Mucosa of stomach (tissue), 1 donor: ENCODE results near the gene MED26.
A peak's percentile ranks its signal among the peaks of the same experiment; 100 is the strongest.
"Not testable (repeated sequence)": the region's sequence is repeated elsewhere in the genome, so short reads cannot be mapped to it uniquely, and the experiment has no call there.

Source experiments
- H3K27me3 ChIP-seq: one replicate; pipeline ENCODE4 v1.7.0; 2013; ENCODE audit warnings: mild to moderate bottlenecking, low read length; ENCODE audit not compliant: control insufficient read depth, insufficient read depth
- H3K36me3 ChIP-seq: one replicate; pipeline ENCODE4 v1.7.0; 2013; ENCODE audit warnings: low read length; ENCODE audit not compliant: control insufficient read depth, insufficient read depth
- H3K4me1 ChIP-seq: one replicate; pipeline ENCODE4 v1.7.0; 2013; ENCODE audit warnings: mild to moderate bottlenecking, low read length; ENCODE audit not compliant: control insufficient read depth, insufficient read depth
- H3K4me3 ChIP-seq: one replicate; pipeline ENCODE4 v1.7.0; 2013; ENCODE audit warnings: low read length
- H3K9ac ChIP-seq: one replicate; pipeline ENCODE4 v1.7.0; 2013; ENCODE audit warnings: mild to moderate bottlenecking, low read length, moderate library complexity
- H3K9me3 ChIP-seq: one replicate; pipeline ENCODE4 v1.7.0; 2013; ENCODE audit warnings: mild to moderate bottlenecking, low read length, moderate library complexity; ENCODE audit not compliant: control insufficient read depth
- donor health status: Pancreatic carcinoma.

Gene MED26

GRCh38 chr19:16628183-16628983 is at the start of gene MED26:
Gene MED26 (minus strand): TSS chr19:16628204. CDS start chr19:16627943, 261 bp downstream.
- Histone ChIP-seq H3K36me3 (no peaks in the 10 kb centered on the region), H3K4me3 (peak within 1 kb of the TSS; percentile 73), H3K4me1 (peaks cover 13% of the 10 kb centered on the region), H3K9me3 (no peaks in the 10 kb centered on the region), H3K9ac (peak within 1 kb of the TSS; percentile 90), H3K27me3 (no peaks in the 10 kb centered on the region)

GRCh38 chr19:16677055-16677454 is 49.1 kb upstream of the MED26 start:
- no peaks in the 10 kb centered on the region for H3K27me3 ChIP-seq
- H3K4me1 ChIP-seq: no peaks in the 10 kb centered on the region
- H3K9ac ChIP-seq: no peak overlapping the region
- no peaks in the 10 kb centered on the region for H3K9me3 ChIP-seq
- no peaks in the 10 kb centered on the region for H3K36me3 ChIP-seq
- no peak overlapping the region for H3K4me3 ChIP-seq

- no peaks in the 10 kb centered on the region for H3K4me1 ChIP-seq
- H3K4me3 ChIP-seq: no peak overlapping the region
Measured at GRCh38 chr19:16676101-16676798, 48.2 kb upstream of the MED26 start.

GRCh38 chr19:16673839-16674238 is 45.8 kb upstream of the MED26 start:
- not testable (repeated sequence) for H3K36me3 ChIP-seq, H3K27me3 ChIP-seq, H3K4me1 ChIP-seq, H3K9me3 ChIP-seq, H3K4me3 ChIP-seq, H3K9ac ChIP-seq

More at GRCh38 chr19:16676101-16676798, 48.2 kb upstream of the MED26 start:
- no peaks in the 10 kb centered on the region for H3K36me3 ChIP-seq
- no peaks in the 10 kb centered on the region for H3K27me3 ChIP-seq
- H3K9ac ChIP-seq: no peak overlapping the region
- H3K9me3 ChIP-seq: no peaks in the 10 kb centered on the region

GRCh38 chr19:16673231-16673630 is 45.2 kb upstream of the MED26 start:
- H3K27me3 ChIP-seq: no peaks in the 10 kb centered on the region
- H3K9ac ChIP-seq: no peak overlapping the region
- no peaks in the 10 kb centered on the region for H3K4me1 ChIP-seq

GRCh38 chr19:16671652-16672274 is 43.8 kb upstream of the MED26 start:
- Histone ChIP-seq H3K9ac (no peak overlapping the region), H3K4me3 (no peak overlapping the region), H3K36me3 (no peaks in the 10 kb centered on the region), H3K9me3 (no peaks in the 10 kb centered on the region), H3K27me3 (no peaks in the 10 kb centered on the region), H3K4me1 (no peaks in the 10 kb centered on the region)

More at GRCh38 chr19:16673231-16673630, 45.2 kb upstream of the MED26 start:
- Histone ChIP-seq H3K4me3 (no peak overlapping the region), H3K9me3 (no peaks in the 10 kb centered on the region), H3K36me3 (no peaks in the 10 kb centered on the region)

GRCh38 chr19:16670291-16670690 is 42.3 kb upstream of the MED26 start:
- Histone ChIP-seq H3K4me3 (no peak overlapping the region), H3K9me3 (no peaks in the 10 kb centered on the region), H3K4me1 (no peaks in the 10 kb centered on the region), H3K9ac (no peak overlapping the region), H3K36me3 (no peaks in the 10 kb centered on the region), H3K27me3 (no peaks in the 10 kb centered on the region)

- not testable (repeated sequence) for H3K4me1 ChIP-seq, H3K9me3 ChIP-seq, H3K4me3 ChIP-seq, H3K36me3 ChIP-seq, H3K27me3 ChIP-seq, H3K9ac ChIP-seq
Measured at GRCh38 chr19:16668702-16669101, 40.7 kb upstream of the MED26 start.

GRCh38 chr19:16668176-16668575 is 40.2 kb upstream of the MED26 start:
- no peaks in the 10 kb centered on the region for H3K27me3 ChIP-seq
- H3K4me1 ChIP-seq: peaks cover 10% of the 10 kb centered on the region
- no peaks in the 10 kb centered on the region for H3K36me3 ChIP-seq
- H3K9me3 ChIP-seq: no peaks in the 10 kb centered on the region
- no peak overlapping the region for H3K4me3 ChIP-seq
- no peak overlapping the region for H3K9ac ChIP-seq

- Histone ChIP-seq H3K4me3 (peak overlapping the region; percentile 36), H3K27me3 (no peaks in the 10 kb centered on the region), H3K36me3 (no peaks in the 10 kb centered on the region), H3K9me3 (no peaks in the 10 kb centered on the region), H3K9ac (peak overlapping the region; percentile 75), H3K4me1 (peaks cover 25% of the 10 kb centered on the region)
Measured at GRCh38 chr19:16661480-16662034, 33.6 kb upstream of the MED26 start.

GRCh38 chr19:16660763-16661479 is 32.9 kb upstream of the MED26 start, which contains the start of gene TMEM38A:
Gene TMEM38A (plus strand): TSS chr19:16661139. CDS start chr19:16661218, 79 bp downstream.
- Histone ChIP-seq H3K4me1 (peaks cover 25% of the 10 kb centered on the region), H3K9ac (peak within 1 kb of the TSS; percentile 77), H3K36me3 (no peaks in the 10 kb centered on the region), H3K27me3 (no peaks in the 10 kb centered on the region), H3K4me3 (peak within 1 kb of the TSS; percentile 68), H3K9me3 (no peaks in the 10 kb centered on the region)
